Measurements from ENCODE around the gene APOF. TPM values are rescaled to one million over a fixed set of nuclear protein-coding genes. Genes with fewer than 3 reads are reported as not detected.

APOF gene
- total and polyA plus RNA-seq, 9 of the 15 experiments (the other 6 are each of a cell fraction or from before 2014, with no cell fraction given), result 0.09 to 0.15 (median 0.12) TPM; not detected in 5

DNA sequence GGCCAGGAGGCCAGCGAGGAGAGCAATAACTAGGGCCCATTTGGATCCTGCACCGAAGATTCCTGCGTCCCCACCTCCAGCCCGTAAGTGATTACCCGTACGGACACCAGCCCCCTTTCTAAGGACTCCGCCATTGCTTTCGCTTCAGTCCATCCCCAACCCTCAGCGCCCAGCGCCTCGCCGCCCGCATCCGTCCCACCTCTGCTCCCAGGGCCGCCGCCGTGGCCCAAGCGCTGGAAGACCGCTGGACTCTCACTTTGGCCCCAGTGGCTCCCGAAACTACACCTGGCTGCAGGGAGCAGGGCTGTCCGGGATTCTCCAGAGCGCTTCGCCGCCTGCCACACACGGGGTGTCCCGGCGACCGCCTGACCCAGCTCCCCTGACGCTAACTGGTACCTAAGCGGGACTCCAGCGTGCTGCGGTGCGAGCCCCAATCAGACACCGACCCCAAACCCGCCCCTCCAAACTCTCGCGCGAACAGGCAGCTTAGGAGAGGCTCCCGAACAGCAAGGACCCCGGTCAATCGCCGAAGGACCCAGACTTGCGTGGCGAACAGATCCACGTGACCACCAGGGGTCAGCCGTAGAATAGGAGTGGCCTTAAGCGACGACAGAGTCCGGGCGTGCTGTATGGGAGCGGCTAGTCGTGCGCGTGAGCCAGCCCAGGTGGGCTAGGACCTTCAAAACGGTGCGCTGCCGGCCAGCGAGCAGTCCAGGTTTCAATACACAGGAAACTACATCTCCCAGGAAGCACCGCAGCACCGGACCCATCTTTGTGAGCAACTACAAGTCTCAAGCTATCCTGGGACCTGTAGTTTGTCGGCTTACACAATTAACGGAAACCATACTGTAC is 46.8 kb downstream of the APOF start, which contains the start of gene CNPY2 (continued):
- TF ChIP-seq ZNF224 (CRISPR knock-in tag; IDR thresholded peaks at IDR 0.05), result 0 out of 2 replicates have a peak, but pooled peaks have one; percentile 74
- TF ChIP-seq CBX5 (IDR thresholded peaks at IDR 0.05; ENCODE audit: borderline replicate concordance, low read depth), result no peak
- peak; percentile 94 for TF ChIP-seq ZNF197 (CRISPR knock-in tag; IDR thresholded peaks at IDR 0.05; ENCODE audit: low read depth)
- TF ChIP-seq ATF1 (CRISPR knock-in tag; IDR thresholded peaks at IDR 0.05), result no peak
- peak; percentile 90 for TF ChIP-seq ATF1 (tag; IDR thresholded peaks at IDR 0.05)
- TF ChIP-seq, protein P1, sequence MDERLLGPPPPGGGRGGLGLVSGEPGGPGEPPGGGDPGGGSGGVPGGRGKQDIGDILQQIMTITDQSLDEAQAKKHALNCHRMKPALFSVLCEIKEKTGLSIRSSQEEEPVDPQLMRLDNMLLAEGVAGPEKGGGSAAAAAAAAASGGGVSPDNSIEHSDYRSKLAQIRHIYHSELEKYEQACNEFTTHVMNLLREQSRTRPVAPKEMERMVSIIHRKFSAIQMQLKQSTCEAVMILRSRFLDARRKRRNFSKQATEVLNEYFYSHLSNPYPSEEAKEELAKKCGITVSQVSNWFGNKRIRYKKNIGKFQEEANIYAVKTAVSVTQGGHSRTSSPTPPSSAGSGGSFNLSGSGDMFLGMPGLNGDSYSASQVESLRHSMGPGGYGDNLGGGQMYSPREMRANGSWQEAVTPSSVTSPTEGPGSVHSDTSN (CRISPR knock-in tag; IDR thresholded peaks at IDR 0.05; ENCODE audit: low read depth), result no peak
- TF ChIP-seq, protein P1 (tag; conservative IDR thresholded peaks at IDR 0.05; ENCODE audit: low read depth), result no peak
- TF ChIP-seq ZNF644 (tag; IDR thresholded peaks at IDR 0.05; ENCODE audit: low read depth), result peak; percentile 76; the same call in 1 of the 2 replicates
- TF ChIP-seq, protein P2, sequence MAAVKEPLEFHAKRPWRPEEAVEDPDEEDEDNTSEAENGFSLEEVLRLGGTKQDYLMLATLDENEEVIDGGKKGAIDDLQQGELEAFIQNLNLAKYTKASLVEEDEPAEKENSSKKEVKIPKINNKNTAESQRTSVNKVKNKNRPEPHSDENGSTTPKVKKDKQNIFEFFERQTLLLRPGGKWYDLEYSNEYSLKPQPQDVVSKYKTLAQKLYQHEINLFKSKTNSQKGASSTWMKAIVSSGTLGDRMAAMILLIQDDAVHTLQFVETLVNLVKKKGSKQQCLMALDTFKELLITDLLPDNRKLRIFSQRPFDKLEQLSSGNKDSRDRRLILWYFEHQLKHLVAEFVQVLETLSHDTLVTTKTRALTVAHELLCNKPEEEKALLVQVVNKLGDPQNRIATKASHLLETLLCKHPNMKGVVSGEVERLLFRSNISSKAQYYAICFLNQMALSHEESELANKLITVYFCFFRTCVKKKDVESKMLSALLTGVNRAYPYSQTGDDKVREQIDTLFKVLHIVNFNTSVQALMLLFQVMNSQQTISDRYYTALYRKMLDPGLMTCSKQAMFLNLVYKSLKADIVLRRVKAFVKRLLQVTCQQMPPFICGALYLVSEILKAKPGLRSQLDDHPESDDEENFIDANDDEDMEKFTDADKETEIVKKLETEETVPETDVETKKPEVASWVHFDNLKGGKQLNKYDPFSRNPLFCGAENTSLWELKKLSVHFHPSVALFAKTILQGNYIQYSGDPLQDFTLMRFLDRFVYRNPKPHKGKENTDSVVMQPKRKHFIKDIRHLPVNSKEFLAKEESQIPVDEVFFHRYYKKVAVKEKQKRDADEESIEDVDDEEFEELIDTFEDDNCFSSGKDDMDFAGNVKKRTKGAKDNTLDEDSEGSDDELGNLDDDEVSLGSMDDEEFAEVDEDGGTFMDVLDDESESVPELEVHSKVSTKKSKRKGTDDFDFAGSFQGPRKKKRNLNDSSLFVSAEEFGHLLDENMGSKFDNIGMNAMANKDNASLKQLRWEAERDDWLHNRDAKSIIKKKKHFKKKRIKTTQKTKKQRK (IDR thresholded peaks at IDR 0.05; ENCODE audit: borderline replicate concordance, low read depth, low read length), result no peak
- TF ChIP-seq, protein P3, sequence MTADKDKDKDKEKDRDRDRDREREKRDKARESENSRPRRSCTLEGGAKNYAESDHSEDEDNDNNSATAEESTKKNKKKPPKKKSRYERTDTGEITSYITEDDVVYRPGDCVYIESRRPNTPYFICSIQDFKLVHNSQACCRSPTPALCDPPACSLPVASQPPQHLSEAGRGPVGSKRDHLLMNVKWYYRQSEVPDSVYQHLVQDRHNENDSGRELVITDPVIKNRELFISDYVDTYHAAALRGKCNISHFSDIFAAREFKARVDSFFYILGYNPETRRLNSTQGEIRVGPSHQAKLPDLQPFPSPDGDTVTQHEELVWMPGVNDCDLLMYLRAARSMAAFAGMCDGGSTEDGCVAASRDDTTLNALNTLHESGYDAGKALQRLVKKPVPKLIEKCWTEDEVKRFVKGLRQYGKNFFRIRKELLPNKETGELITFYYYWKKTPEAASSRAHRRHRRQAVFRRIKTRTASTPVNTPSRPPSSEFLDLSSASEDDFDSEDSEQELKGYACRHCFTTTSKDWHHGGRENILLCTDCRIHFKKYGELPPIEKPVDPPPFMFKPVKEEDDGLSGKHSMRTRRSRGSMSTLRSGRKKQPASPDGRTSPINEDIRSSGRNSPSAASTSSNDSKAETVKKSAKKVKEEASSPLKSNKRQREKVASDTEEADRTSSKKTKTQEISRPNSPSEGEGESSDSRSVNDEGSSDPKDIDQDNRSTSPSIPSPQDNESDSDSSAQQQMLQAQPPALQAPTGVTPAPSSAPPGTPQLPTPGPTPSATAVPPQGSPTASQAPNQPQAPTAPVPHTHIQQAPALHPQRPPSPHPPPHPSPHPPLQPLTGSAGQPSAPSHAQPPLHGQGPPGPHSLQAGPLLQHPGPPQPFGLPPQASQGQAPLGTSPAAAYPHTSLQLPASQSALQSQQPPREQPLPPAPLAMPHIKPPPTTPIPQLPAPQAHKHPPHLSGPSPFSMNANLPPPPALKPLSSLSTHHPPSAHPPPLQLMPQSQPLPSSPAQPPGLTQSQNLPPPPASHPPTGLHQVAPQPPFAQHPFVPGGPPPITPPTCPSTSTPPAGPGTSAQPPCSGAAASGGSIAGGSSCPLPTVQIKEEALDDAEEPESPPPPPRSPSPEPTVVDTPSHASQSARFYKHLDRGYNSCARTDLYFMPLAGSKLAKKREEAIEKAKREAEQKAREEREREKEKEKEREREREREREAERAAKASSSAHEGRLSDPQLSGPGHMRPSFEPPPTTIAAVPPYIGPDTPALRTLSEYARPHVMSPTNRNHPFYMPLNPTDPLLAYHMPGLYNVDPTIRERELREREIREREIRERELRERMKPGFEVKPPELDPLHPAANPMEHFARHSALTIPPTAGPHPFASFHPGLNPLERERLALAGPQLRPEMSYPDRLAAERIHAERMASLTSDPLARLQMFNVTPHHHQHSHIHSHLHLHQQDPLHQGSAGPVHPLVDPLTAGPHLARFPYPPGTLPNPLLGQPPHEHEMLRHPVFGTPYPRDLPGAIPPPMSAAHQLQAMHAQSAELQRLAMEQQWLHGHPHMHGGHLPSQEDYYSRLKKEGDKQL (CRISPR knock-in tag; IDR thresholded peaks at IDR 0.05; ENCODE audit: borderline replicate concordance), result no peak
- TF ChIP-seq NFRKB (IDR thresholded peaks at IDR 0.05; ENCODE audit: low read depth), result 0 out of 2 replicates have a peak, but pooled peaks have one; percentile 40
- no peak for TF ChIP-seq NFE2L1 (tag; IDR thresholded peaks at IDR 0.05; ENCODE audit: borderline replicate concordance, low read depth)
- no peak for TF ChIP-seq FOXA1 (IDR thresholded peaks at IDR 0.05; ENCODE audit: borderline replicate concordance)
- no peak for TF ChIP-seq PHTF2 (CRISPR knock-in tag; IDR thresholded peaks at IDR 0.05)
- TF ChIP-seq TAF9B (IDR thresholded peaks at IDR 0.05; ENCODE audit: partially characterized antibody), result peak; percentile 84
- peak; percentile 95 for TF ChIP-seq BHLHE40 (IDR thresholded peaks at IDR 0.05; ENCODE audit: low read length)

Data from K562 (cell line).